Body of pancreas (tissue), 4 donors: ENCODE data around the gene GANAB.

Source experiments
- CTCF ChIP-seq, 7 experiments: fragments of 450-650 bp in 4 of 7; fragments of 200-600 bp in 3 of 7; sonication (generic) in 3 of 7; IDR thresholded peaks; one replicate each; pipeline ENCODE4 v1.5.1; 2016 to 2019; ENCODE audit warnings: antibody characterized with exemption in 7 of 7
- POLR2A ChIP-seq, 3 donors: fragments of 450-650 bp; IDR thresholded peaks; one replicate each; pipeline ENCODE4 v1.6.1; 2016; ENCODE audit warnings: antibody characterized with exemption in 3 of 3, mild to moderate bottlenecking in 2 of 3

GRCh38 chr11:62611705-62612365 lies 34.6 kb downstream of the GANAB start:
- no peak for TF ChIP-seq CTCF (IDR thresholded peaks at IDR 0.05)
- TF ChIP-seq POLR2A (IDR thresholded peaks at IDR 0.05) = no peak
